Skeletal muscle satellite cell (primary cell): Measurements from ENCODE around the gene IPO9.
A peak's percentile ranks its signal among the peaks of the same experiment; 100 is the strongest.
"Not testable (repeated sequence)": the region's sequence is repeated elsewhere in the genome, so short reads cannot be mapped to it uniquely, and the experiment has no call there.

Source experiments
- H3K27me3 ChIP-seq: 2 replicates; pipeline ENCODE4 v1.7.0; 2013; ENCODE audit warnings: low read length; ENCODE audit not compliant: control insufficient read depth, insufficient read depth
- H3K36me3 ChIP-seq: 2 replicates; pipeline ENCODE4 v1.7.0; 2013; ENCODE audit warnings: mild to moderate bottlenecking, control low read depth, low read length; ENCODE audit not compliant: insufficient read depth
- H3K4me1 ChIP-seq: 2 replicates; pipeline ENCODE4 v1.7.0; 2013; ENCODE audit warnings: low read length; ENCODE audit not compliant: control insufficient read depth, insufficient read depth
- H3K4me2 ChIP-seq: 2 replicates; pipeline ENCODE4 v1.7.0; 2013; ENCODE audit warnings: mild to moderate bottlenecking, low read length
- H3K4me3 ChIP-seq: 2 replicates; pipeline ENCODE4 v1.7.0; 2013; ENCODE audit warnings: low read length
- H3K9ac ChIP-seq: 2 replicates; pipeline ENCODE4 v1.7.0; 2013; ENCODE audit warnings: mild to moderate bottlenecking, low read depth, low read length, moderate library complexity
- H3K9me3 ChIP-seq: replicated peaks from 2 replicates; pipeline ENCODE4 v1.7.0; 2013; ENCODE audit warnings: mild to moderate bottlenecking, control low read depth, low read length

IPO9 gene

DNA sequence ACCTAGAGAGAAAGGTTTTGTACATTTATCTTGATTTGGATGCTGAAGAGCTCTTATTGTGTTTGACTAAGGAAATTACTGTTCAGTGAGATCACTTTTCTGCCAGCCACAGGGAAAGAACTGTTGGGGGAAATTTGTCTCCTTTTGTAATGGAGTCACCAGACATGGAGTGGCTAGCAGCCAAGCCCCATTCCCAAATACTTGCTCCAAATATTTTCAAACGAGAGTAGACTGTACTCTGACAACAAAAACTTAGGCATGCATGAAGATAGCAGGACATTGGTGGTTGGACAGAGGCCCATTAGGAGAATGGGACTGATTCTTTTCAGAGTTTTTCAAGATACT, 21.1 kb downstream of the IPO9 start:
- Histone ChIP-seq H3K36me3 (peaks cover 46% of the 10 kb centered on the region), H3K4me2 (peak overlapping the region; percentile 55), H3K9ac (peak overlapping the region; percentile 17), H3K4me3 (peak overlapping the region; percentile 9), H3K9me3 (no peaks in the 10 kb centered on the region), H3K4me1 (peaks cover 34% of the 10 kb centered on the region), H3K27me3 (no peaks in the 10 kb centered on the region)

DNA sequence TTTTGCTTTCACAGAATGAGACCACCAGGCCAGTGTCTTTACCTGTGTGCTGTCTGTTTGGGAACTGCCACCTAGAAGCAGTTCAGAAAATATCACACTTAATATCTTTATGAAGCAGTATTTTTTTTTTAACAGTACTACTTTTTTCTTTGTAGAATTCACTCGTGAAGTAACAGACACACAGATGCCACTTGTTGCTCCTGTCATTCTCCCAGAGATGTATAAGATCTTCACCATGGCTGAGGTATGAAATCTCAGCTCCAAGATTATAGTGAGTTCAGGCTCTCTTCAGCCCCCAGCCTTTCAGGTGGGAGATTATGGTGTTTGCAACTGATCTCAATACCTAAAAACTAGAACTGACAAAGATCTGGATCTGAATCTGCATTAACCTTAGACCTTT, 23.0 kb downstream of the IPO9 start:
- H3K9ac ChIP-seq = no peak overlapping the region
- no peaks in the 10 kb centered on the region for H3K27me3 ChIP-seq
- no peak overlapping the region for H3K4me2 ChIP-seq
- H3K4me3 ChIP-seq = no peak overlapping the region
- no peaks in the 10 kb centered on the region for H3K9me3 ChIP-seq
- peaks cover 65% of the 10 kb centered on the region for H3K36me3 ChIP-seq
- H3K4me1 ChIP-seq = peaks cover 23% of the 10 kb centered on the region

DNA sequence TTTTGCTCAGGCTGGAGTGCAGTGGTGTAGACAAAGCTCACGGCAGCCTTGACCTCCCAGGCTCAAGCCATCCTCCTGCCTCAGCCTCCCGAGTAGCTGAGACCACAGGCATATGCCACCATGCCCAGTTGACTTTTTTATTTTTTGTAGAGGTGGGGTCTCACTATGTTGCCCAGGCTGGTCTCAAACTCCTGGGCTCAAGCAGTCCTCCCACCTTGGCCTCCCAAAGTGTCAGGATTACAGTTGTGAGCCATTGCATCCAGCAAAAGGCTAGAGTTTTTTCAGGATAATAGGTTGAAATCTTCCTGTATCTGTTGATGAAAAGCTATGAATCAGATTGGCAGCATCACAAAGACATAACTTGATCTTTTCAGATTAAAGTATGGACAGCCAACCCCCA, 27.8 kb downstream of the IPO9 start:
- H3K4me1 ChIP-seq, H3K4me2 ChIP-seq, H3K9me3 ChIP-seq, H3K4me3 ChIP-seq, H3K9ac ChIP-seq, H3K27me3 ChIP-seq: not testable (repeated sequence)
- H3K36me3 ChIP-seq = peaks cover 85% of the 10 kb centered on the region

DNA sequence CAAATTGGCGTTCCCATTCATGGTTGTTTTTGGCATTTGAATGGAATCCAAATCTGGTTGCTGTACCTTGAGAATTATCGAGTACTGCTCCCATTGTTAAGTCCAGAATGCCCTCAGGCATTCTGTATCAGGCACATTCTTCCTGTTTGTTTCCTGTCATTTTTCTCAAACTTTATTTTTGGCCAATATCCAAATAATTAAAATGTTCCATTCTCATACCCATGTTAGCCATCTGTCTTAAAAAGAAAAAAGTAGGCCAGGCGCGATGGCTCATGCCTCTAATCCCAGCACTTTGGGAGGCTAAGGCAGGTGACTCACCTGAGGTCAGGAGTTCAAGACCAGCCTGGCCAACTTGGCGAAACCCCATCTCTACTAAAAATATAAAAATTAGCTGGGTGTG, 30.5 kb downstream of the IPO9 start:
- no peaks in the 10 kb centered on the region for H3K4me1 ChIP-seq
- H3K4me2 ChIP-seq = no peak overlapping the region
- no peaks in the 10 kb centered on the region for H3K9me3 ChIP-seq
- no peak overlapping the region for H3K9ac ChIP-seq
- peaks cover 72% of the 10 kb centered on the region for H3K36me3 ChIP-seq
- no peak overlapping the region for H3K4me3 ChIP-seq
- no peaks in the 10 kb centered on the region for H3K27me3 ChIP-seq

DNA sequence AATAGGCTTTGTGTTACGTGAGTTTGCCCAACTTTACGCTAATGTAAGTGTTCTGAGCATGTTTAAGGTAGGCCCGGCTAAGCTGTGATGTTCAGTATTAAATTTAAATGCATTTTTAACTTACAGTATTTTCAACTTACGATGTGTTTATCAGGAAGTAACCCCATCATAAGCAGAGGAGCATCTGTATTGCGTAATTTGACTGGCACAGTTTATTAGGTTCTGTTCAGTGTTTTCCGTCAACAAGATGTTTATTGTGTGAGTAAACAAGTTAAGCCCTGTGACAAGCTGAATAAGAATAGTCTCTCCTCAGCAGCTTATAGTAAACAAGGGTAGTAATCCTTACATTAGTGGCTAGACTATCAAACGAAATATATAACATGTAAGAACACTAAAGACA, 32.5 kb downstream of the IPO9 start:
- H3K27me3 ChIP-seq = no peaks in the 10 kb centered on the region
- H3K4me1 ChIP-seq = no peaks in the 10 kb centered on the region
- no peak overlapping the region for H3K4me3 ChIP-seq
- no peak overlapping the region for H3K4me2 ChIP-seq
- H3K36me3 ChIP-seq = peaks cover 60% of the 10 kb centered on the region
- no peaks in the 10 kb centered on the region for H3K9me3 ChIP-seq
- no peak overlapping the region for H3K9ac ChIP-seq

DNA sequence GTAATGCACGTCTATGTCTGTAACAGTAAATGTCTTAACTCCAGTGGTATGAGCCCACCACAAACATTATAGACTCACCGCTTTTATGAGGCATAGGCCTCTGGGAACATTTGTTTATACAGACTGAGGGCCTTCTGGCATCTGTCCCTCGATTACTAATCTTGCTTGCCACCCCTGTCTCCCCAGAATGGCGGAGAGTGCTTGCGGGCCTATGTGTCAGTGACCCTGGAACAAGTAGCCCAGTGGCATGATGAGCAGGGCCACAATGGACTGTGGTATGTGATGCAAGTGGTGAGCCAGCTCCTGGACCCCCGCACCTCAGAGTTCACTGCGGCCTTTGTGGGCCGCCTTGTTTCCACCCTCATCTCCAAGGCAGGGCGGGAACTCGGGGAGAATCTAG, 41.4 kb downstream of the IPO9 start:
- H3K9ac ChIP-seq = no peak overlapping the region
- H3K4me3 ChIP-seq = no peak overlapping the region
- H3K4me2 ChIP-seq = no peak overlapping the region
- H3K27me3 ChIP-seq = no peaks in the 10 kb centered on the region
- H3K9me3 ChIP-seq = no peaks in the 10 kb centered on the region
- no peaks in the 10 kb centered on the region for H3K4me1 ChIP-seq
- H3K36me3 ChIP-seq = peaks cover 86% of the 10 kb centered on the region

DNA sequence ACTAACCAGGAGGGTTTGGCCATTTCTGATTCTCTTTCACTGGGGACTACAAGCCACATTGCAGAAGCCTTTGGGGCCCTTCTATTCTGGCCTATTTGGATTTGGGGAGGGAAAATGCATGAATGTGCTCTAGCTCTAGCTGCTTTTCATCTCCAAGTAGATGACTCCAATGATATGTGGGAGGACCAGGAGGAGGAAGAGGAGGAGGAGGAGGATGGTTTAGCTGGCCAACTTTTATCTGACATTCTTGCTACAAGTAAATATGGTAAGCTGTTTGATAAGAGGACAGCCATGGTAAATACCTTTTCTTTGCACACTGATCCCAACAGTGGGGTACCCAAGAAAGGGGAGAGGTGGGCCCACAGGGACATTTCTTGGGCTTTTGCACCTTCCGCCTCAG, 45.7 kb downstream of the IPO9 start:
- Histone ChIP-seq H3K4me3 (no peak overlapping the region), H3K4me2 (no peak overlapping the region), H3K36me3 (peaks cover 79% of the 10 kb centered on the region), H3K4me1 (no peaks in the 10 kb centered on the region), H3K9ac (no peak overlapping the region), H3K27me3 (no peaks in the 10 kb centered on the region), H3K9me3 (no peaks in the 10 kb centered on the region)

DNA sequence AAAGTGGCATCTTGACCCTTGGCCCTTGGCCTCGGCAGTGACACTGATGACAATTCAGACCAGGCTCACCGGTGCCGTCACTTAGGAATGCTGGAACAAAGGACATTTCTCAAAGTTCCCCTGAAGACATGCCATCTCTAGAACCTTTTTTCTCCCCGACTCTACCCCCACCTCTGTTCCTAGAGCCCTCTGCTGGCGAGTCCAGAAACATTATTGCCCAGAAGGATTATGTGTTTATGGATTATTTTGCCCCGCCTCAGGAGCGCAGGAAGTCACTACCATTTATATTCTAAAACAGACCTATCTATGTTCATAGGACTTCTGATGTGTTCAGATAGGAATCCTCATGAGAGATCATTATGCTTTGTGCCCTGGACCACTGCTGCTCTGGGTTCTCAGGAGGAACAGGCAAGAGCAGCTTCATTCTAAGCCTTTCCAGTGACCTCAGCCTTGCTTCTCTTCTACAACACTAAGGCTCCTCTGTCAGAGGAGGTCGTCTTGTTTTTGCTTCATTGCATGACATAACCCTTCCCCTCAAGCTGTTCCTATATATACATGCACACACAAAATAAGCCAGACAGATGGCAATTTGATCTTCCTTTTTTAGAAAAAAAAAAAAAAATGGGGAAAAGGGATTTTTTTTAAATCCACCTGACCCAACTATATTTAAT, 47.3 kb downstream of the IPO9 start:
- no peak overlapping the region for H3K9ac ChIP-seq
- no peaks in the 10 kb centered on the region for H3K27me3 ChIP-seq
- no peaks in the 10 kb centered on the region for H3K9me3 ChIP-seq
- H3K4me3 ChIP-seq = no peak overlapping the region
- peaks cover 64% of the 10 kb centered on the region for H3K36me3 ChIP-seq
- H3K4me2 ChIP-seq = no peak overlapping the region
- H3K4me1 ChIP-seq = no peaks in the 10 kb centered on the region

DNA sequence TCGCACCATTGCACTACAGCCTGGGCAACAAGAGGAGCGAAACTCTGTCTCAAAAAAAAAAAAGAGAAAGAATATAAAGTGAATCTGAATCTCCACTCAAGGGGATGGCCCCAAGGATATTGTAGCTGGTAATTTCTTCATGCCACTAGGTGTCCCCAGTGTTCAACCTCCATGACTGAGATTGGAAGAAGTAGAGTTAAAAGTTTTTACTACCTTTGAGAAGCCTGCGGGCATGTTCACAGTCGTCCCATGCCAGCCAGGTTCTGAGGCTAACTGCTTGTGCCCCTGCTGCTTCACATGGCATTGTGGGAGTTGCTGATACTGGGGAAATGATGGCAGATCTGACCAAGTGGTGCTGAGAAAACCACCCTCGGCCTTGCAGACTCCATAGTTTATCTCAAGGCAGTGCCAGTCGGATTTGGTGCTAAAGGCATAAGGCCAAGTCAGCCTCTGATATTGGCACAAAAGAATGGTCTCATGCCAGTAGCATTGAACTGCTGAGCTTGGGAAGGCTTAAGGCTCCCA, 49.0 kb downstream of the IPO9 start:
- H3K4me2 ChIP-seq = no peak overlapping the region
- no peak overlapping the region for H3K4me3 ChIP-seq
- peaks cover 49% of the 10 kb centered on the region for H3K36me3 ChIP-seq
- no peaks in the 10 kb centered on the region for H3K9me3 ChIP-seq
- H3K9ac ChIP-seq = no peak overlapping the region
- no peaks in the 10 kb centered on the region for H3K27me3 ChIP-seq
- H3K4me1 ChIP-seq = peaks cover 8% of the 10 kb centered on the region

DNA sequence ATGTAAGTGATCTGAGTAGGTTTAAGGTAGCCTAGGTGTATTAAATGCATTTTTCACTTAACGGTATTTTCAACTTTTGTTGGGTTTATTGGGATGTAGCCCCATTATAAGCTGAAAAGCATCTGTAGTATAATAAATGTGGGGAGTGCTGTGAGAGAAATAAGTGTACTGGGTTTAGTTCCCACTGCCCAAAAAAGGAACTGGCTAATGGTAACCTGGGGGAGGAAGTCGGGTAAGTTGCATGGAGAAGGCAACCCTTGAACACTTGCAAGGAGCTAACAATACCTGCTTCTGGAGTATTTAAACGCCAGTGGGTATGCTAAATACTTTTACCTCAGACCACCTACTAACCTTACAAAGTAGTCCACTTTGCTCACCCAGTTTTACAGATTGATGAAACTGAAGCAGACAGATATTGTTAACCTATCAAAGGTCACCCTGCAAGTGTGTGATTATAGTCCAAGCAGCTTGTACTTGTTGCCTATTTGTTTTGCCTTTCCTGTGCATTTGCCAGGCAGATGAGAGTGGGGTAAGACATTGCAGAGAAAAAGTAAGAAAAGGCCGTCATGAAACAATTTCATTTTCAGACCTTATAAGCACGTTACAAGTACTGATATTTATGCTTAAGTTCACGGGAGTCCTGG, 52.1 kb downstream of the IPO9 start:
- Histone ChIP-seq H3K9ac (no peak overlapping the region), H3K36me3 (peaks cover 22% of the 10 kb centered on the region), H3K4me2 (no peak overlapping the region), H3K9me3 (no peaks in the 10 kb centered on the region), H3K27me3 (no peaks in the 10 kb centered on the region), H3K4me1 (peaks cover 36% of the 10 kb centered on the region), H3K4me3 (no peak overlapping the region)

DNA sequence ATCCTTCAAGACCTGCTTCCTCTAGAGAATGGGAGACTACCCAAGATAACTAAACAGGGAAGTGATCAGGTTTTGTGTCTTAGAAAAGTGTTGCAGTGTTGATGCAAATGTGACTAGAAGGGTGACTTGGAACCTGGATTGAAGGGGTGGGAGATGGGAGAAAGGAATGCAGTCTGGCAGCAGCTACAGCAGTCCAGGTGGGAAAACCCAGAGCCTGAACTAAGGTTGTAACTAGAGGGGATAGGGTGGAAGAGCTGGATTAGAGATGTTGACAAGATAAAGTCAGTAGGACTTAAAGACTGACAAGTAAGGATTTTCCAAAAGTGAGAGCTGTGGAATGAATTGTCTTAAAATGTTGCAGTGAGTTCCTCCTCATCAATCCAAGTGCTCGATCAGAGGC, 52.7 kb downstream of the IPO9 start:
- no peaks in the 10 kb centered on the region for H3K9me3 ChIP-seq
- no peak overlapping the region for H3K4me2 ChIP-seq
- peaks cover 17% of the 10 kb centered on the region for H3K36me3 ChIP-seq
- H3K4me3 ChIP-seq = no peak overlapping the region
- no peak overlapping the region for H3K9ac ChIP-seq
- H3K4me1 ChIP-seq = peaks cover 36% of the 10 kb centered on the region
- H3K27me3 ChIP-seq = no peaks in the 10 kb centered on the region

DNA sequence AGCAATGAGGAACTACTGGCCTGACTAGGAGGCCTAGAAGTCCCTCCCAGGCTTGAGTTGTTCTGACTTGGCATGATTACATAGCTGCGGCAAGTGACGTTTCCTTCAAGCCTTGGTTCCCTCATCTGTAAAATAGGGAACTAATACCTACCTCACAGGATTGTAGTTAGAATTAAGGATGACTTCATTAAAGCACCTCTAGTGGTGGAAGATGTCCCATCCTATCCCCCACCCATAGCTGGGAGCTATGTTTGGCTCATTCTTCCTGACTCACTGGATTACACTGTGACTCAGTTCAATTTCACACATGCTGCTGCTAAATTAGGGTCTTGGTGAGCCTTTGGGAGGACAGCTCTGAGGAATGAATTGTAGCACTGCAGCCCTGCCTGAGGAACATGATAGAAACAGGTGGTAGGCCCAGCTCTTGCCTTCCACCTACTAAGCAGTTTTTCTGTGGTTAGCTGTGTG, 53.7 kb downstream of the IPO9 start:
- H3K4me2 ChIP-seq = peak overlapping the region; percentile 48
- H3K36me3 ChIP-seq = peaks cover 9% of the 10 kb centered on the region
- H3K4me3 ChIP-seq = no peak overlapping the region
- no peaks in the 10 kb centered on the region for H3K27me3 ChIP-seq
- peaks cover 36% of the 10 kb centered on the region for H3K4me1 ChIP-seq
- no peak overlapping the region for H3K9ac ChIP-seq
- no peaks in the 10 kb centered on the region for H3K9me3 ChIP-seq
